Endothelial cell of hepatic sinusoid (primary cell): ENCODE data around the gene COL8A2.
"Not testable (repeated sequence)": the region's sequence is repeated elsewhere in the genome, so short reads cannot be mapped to it uniquely, and the experiment has no call there.

Experiments used
- in situ Hi-C: cut with HindIII; loops from 2 replicates; pipeline ENCODE4 v1.10.0; 2017; ENCODE audit warnings: low sequenced_read_pairs

Gene COL8A2

DNA sequence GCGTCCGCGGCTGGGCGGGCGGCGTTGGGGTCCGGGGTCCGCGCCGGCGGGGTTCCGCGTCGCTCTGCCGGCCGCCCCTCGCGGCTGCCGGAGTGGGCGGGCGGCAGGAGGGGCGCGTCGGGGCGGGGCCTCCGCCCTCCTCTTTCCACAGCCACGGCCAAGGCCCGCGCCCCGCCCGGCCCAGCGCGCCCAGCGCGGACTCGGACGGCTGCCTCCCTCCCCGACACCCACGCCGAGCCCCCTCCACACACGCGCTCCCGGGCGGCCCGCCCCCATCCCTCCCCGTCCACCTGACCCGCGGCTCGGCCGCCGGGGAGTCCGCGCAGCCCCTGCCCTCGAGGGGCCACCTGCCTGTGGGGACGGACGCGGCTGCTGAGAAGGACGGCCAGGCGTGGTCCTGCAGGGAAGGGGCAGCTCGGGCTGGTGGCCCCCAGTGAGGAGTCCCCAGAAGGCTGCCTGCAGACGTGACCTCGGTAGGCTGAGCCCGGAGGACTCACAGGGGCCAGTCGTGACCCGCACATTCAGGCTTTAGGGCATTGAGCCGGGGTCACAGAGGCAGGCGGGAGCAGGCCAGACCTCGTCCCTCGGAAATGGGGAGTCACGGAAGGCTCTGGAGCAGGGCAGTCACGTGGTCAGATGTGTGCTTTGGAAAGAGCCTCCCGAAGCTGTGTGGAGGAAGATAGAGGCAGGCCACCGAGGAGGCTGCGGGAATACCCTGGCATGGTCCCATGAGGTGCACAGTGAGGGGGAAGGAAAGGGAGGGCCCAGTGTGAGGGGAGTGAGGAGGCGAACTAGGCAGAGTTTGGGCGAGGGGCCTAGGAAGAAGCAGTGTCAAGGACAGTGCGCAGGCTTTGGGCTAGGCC is at the start of gene COL8A2:
COL8A2 (minus strand) TSS at position 94 of the 863 bp plus-strand sequence. CDS start 24,980 bp downstream, outside the sequence.
- in situ Hi-C loops: no loop called here

- in situ Hi-C loops: loop anchor here (5.0 kb wide), 2 partner anchors 37 to 43 kb away; no protein-coding TSS in a partner anchor
These were observed 49.7 kb upstream of the COL8A2 start for GRCh38 chr1:36174713-36175112.

DNA sequence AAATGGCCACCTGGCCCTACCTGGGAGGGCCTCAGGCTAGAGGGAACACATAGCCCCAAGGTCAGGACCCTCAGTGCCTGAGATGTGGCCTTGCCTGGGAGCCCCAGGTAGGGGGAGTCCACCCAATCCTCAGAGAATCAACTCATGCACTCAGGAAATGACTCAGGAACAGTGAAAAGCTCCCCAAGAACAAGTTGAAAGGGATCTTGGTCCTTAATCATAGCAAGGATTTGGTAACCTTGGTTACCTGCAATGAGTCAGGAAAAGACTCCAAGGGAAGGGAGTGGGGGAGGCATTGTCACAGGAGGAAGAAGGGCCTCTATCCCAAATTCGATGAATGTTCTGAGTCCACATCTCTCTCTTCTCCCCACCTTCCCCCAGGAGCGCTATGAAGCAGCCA is 48.0 kb upstream of the COL8A2 start:
- in situ Hi-C loops: no loop called here

DNA sequence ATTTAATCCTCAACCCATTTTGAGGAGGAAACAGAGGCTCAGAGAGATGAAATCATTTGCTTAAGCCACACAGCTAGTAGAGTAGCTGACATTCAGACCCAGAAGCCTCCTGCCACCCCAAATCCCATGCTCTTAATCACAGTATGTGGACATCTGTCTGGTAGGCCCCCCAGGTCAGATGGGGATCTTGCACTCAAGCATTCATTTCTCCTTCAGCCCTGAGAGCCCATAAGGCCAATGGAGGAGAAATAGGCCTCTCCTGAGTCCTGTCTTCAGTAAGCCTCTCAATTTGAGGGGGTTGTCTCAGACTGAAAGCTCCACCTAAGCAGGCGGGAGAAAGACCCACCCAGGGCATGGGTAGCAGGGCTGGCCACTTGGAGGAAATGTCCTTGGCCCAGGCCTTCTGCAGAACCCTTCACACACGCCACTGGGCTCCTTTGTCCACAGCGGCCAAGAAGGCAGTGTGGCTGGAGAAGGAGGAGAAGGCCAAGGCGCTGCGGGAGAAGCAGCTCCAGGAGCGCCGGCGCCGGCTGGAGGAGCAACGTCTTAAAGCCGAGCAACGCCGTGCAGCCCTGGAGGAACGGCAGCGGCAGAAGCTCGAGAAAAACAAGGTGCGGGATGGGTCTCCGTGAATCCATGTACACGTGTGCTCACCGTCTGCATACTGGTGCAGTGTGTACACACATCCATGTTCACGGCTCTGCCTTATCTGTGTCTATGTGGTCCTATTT is 47.2 kb upstream of the COL8A2 start:
- in situ Hi-C loops: no loop called here

GRCh38 chr1:36170643-36171412 is 45.8 kb upstream of the COL8A2 start:
- in situ Hi-C loops: no loop called here

DNA sequence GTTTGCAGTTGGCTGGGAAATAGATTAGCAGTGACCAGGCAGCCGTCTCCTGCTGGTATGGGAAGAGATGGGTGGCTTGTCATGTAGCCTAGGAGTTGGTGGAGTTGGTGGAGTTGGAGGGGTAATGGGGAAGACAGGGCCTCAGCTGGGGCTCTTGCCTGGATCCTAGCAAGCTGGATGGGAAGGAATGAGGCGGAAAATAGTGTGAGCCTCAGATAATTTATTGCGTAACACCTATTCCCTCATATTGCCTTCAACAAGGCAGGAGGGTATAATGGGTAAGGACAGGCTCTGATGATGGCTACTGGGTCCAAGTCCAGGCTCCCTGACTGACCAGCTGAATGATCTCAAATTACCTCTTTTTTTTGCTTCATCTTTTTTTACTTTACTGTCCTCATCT is 43.5 kb upstream of the COL8A2 start:
- in situ Hi-C loops: no loop called here

- in situ Hi-C loops: no loop called here
These were observed 42.2 kb upstream of the COL8A2 start for GRCh38 chr1:36166938-36167905.

DNA sequence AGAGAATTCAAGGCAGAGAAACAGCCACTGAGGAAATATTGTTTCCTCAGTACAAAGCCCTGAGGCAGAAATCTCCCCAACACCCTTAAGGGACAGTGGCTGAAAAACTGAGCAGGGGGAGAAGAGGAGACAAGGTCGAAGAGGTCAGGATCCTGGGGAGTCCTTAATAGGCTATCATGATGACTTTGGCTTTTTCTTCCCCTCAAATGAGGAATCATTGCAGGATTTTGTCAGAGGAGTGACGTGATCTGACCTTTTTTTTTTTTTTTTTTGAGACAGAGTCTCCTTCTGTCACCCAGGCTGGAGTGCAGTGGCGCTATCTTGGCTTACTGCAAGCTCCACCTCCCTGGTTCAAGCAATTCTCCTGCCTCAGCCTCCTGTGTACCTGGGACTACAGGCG is 41.1 kb upstream of the COL8A2 start:
- in situ Hi-C loops: no loop called here

- in situ Hi-C loops: no loop called here
These were observed 40.1 kb upstream of the COL8A2 start for GRCh38 chr1:36165145-36165544.

GRCh38 chr1:36164361-36164760 is 39.3 kb upstream of the COL8A2 start:
- in situ Hi-C loops: no loop called here

DNA sequence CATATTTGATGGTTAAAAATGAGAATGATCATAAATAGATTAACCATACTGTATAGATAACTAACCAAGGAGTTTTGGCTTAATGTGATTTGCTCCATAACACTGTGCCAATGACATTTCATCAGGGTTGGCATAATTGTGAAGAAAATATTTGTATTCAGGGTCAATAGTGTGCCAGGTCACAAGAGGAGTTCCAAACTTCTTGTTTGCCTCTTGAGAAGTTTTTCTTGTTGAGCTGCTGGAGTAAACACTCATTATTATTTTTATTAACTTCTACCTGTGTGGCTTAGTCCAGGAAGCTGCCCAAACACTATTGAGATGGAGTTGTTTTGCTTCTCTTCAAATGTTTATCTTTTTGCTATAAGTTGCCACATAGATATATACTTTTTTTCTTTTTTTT is 38.4 kb upstream of the COL8A2 start:
- in situ Hi-C loops: no loop called here

DNA sequence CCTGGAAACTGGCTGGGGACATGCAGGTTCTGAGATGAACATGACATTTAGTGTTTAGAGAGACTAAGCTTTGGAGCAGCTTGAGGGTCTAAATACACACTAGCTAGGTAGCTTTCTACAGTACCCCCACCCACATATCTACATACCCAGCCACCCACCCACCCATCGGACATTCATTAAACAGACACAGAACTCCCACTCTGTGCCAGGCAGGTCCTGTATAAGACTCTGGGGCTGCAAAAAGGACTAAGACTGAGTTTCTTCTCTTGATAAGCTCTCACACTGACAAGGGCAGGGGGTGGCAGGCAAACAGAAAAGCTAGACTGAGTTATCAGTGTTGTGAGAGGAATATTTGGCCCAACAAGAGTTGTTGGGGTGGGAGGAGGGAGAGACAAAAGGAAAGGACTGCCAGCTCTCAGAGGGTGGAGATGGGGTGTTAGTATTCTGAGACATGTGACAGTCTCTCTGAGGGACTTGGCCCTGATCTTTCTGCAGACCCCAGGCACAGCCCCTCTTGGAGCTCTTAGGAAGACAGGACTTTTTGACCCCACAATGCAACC is 37.7 kb upstream of the COL8A2 start:
- in situ Hi-C loops: no loop called here

GRCh38 chr1:36161641-36162531 is 36.9 kb upstream of the COL8A2 start:
- in situ Hi-C loops: no loop called here

GRCh38 chr1:36160949-36161485 is 36.0 kb upstream of the COL8A2 start:
- in situ Hi-C loops: no loop called here

DNA sequence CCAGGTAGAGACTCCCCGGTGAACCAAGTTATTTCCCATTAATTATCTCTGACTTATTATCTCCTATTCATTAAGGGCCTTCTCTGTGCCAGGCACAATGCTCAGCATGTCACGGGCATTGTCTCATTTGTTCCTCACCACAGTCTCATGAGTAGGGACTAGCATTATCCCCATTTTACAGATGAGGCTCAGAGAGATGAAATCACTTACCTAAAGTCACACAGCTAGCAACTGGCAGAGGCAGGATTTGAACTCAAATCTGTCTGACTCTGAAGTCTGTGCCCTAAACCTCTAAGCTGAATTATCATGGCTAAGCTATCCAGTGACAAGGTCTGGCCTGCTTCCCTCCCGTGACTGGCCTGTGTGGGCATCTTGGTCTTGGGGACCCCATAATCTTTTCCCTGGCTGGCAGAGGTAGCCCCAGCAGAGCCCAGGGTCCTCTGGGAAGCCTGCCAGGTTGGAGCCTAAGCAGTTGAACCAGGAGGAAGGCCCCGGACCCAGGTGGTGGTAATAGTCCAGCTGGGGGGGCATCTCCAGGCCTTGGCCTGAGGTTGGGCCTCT is 35.4 kb upstream of the COL8A2 start:
- in situ Hi-C loops: no loop called here

GRCh38 chr1:36159614-36160387 is 34.8 kb upstream of the COL8A2 start:
- in situ Hi-C loops: no loop called here

DNA sequence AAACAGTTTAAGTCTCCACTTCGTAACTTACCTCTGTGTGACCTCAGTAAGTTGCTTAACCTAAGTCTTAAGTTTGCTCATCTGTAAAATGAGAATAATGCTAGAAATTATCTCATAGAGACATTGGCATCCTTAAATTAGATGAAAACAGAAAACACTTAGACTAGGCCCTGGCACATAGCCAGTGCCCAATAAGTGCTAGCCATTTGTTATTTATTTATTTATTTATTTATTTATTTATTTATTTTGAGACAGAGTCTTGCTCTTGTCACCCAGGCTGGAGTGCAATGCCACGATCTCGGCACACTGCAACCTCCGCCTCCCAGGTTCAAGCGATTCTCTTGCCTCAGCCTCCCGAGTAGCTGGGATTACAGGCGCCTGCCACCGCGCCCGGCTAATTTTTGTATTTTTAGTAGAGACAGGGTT is 33.8 kb upstream of the COL8A2 start:
- in situ Hi-C loops: not testable (repeated sequence)
